AG10803 (cell line): ENCODE results near the gene ZNF501.
A peak's percentile ranks its signal among the peaks of the same experiment; 100 is the strongest.

ENCODE experiments used
- DNase-seq: peaks from one replicate; pipeline ENCODE4 v3.0.0; 2010; ENCODE audit warnings: low read depth
- H3K4me3 ChIP-seq: 2 replicates; pipeline ENCODE4 v1.5.1; 2011; ENCODE audit warnings: mild to moderate bottlenecking, low read length, control low read depth
- CTCF ChIP-seq: conservative IDR thresholded peaks from 2 replicates; pipeline ENCODE4 v1.5.1; 2011; ENCODE audit warnings: mild to moderate bottlenecking, low read length, control low read depth, inconsistent platforms

Gene ZNF501

GRCh38 chr3:44721231-44722102, 8.0 kb upstream of the ZNF501 start:
- TF ChIP-seq CTCF: no peak
- no peak overlapping the region for H3K4me3 ChIP-seq
- no peak for DNase-seq

DNA sequence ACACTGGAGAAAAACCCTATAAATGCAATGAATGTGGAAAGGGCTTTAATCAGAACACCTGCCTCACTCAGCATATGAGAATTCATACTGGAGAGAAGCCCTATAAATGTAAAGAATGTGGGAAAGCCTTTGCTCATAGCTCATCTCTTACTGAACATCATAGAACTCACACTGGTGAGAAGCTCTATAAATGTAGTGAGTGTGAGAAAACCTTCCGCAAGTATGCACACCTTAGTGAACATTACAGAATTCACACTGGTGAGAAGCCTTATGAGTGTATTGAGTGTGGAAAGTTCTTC, 7.4 kb upstream of the ZNF501 start:
- TF ChIP-seq CTCF: no peak
- no peak overlapping the region for H3K4me3 ChIP-seq
- DNase-seq: no peak

DNA sequence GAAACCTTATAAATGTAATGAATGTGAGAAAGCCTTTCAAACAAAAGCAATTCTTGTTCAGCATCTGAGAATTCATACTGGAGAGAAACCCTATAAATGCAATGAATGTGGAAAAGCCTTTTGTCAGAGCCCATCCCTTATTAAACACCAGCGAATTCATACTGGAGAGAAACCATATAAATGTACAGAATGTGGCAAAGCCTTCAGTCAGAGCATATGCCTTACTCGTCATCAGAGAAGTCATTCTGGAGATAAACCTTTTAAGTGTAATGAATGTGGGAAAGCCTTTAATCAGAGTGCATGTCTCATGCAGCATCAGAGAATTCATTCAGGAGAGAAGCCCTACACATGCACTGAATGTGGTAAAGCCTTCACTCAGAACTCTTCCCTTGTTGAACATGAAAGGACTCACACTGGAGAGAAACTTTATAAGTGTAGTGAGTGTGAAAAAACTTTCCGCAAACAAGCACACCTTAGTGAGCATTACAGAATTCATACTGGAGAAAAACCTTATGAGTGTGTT, 5.3 kb downstream of the ZNF501 start:
- no peak overlapping the region for H3K4me3 ChIP-seq
- no peak for DNase-seq
- TF ChIP-seq CTCF: no peak

GRCh38 chr3:44761101-44761423, 31.6 kb downstream of the ZNF501 start:
- no peak for TF ChIP-seq CTCF
- H3K4me3 ChIP-seq: peak overlapping the region; percentile 92
- DNase-seq: no peak

DNA sequence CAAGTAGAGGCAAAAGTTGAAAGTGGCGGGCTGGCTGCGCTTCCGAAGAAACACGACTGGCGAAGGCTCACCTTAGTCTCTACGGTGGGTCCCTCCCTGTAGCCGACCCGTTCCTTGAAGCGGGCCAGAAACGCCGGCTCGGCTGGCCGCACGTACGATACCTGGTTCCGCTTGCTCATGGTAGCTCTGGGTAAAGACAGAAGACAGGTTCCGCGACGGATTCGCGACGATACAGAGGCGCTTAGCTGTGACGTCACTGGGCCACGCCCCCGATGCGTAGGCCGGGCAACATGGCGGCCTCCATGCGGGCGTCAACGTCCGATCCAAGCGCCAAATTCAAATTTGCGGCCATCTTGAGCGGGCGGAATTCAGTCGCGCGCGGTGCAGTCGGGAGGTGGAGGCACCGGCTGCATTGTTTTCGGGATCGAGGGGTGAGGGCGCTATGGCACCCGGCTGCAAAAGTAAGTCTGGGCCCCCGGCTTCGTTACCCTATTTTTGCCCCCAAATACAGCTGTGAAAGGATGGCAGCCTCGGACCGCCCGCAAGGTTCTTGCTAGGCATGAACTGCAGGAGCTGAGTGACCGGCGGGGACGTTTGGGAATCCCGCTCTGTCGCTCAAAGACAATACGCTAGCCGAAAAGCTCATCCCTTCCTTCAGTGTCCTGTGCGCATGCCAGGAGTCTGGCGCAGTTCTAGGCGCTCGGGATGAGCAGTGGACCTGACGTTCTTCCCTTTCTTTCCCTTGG, 32.2 kb downstream of the ZNF501 start, which contains the start of the genes KIAA1143 and KIF15:
Gene KIAA1143, minus strand, starts transcription at position 196 of the 746 bp plus-strand sequence. Its CDS starts 17 bp downstream, at position 179.
Gene KIF15, plus strand, starts transcription at position 371 of the 746 bp plus-strand sequence. Its CDS starts 72 bp downstream, at position 443.
- H3K4me3 ChIP-seq: peak within 1 kb of the TSS; percentile 92
- TF ChIP-seq CTCF: no peak
- peak; percentile 93 for DNase-seq

GRCh38 chr3:44762170-44762677, 32.8 kb downstream of the ZNF501 start:
- no peak for TF ChIP-seq CTCF
- H3K4me3 ChIP-seq: peak overlapping the region; percentile 92
- DNase-seq: peak; percentile 1

- TF ChIP-seq CTCF: no peak
- DNase-seq: no peak
- peak overlapping the region; percentile 92 for H3K4me3 ChIP-seq
Observed at GRCh38 chr3:44762690-44763089, 33.3 kb downstream of the ZNF501 start.
